HL-60 (cell line): ENCODE data around the gene MFAP5.

Source experiments
- DNase-seq, 2 experiments: peaks; one replicate each; pipeline ENCODE4 v3.0.0-alpha.2; 2010 to 2020; ENCODE audit warnings: low read depth in 1 of 2, low spot score in 1 of 2
- H3K27ac ChIP-seq: fragments of 250-450 bp; sonication (Bioruptor Pico); replicated peaks from 2 replicates; pipeline ENCODE4 v1.5.1; 2020; ENCODE audit warnings: mild to moderate bottlenecking, moderate library complexity
- H3K27me3 ChIP-seq: fragments of 250-450 bp; sonication (Bioruptor Pico); 2 replicates; pipeline ENCODE4 v1.5.1; 2021; ENCODE audit warnings: mild to moderate bottlenecking, moderate library complexity; ENCODE audit not compliant: insufficient read depth, poor library complexity, severe bottlenecking
- H3K4me3 ChIP-seq: replicated peaks from 2 replicates; pipeline ENCODE4 v1.5.1; 2011; ENCODE audit warnings: mild to moderate bottlenecking, control low read depth, low read length; ENCODE audit not compliant: insufficient read depth
- CTCF ChIP-seq: IDR thresholded peaks from one replicate; pipeline ENCODE4 v1.5.1; 2011; ENCODE audit warnings: low read length, control low read depth, inconsistent platforms; ENCODE audit not compliant: insufficient read depth
- GABPA ChIP-seq: IDR thresholded peaks from 2 replicates; pipeline ENCODE4 v1.6.1; 2012; ENCODE audit warnings: low read depth
- POLR2AphosphoS5 ChIP-seq: IDR thresholded peaks from 2 replicates; pipeline ENCODE4 v1.6.1; 2012; ENCODE audit warnings: low read depth
- REST ChIP-seq: IDR thresholded peaks from 2 replicates; pipeline ENCODE4 v1.6.1; 2012; ENCODE audit warnings: low read depth; ENCODE audit not compliant: insufficient replicate concordance
- SPI1 ChIP-seq: IDR thresholded peaks from 2 replicates; pipeline ENCODE4 v1.6.1; 2012; ENCODE audit warnings: low read depth, mild to moderate bottlenecking, borderline replicate concordance

Gene MFAP5

GRCh38 chr12:8677362-8677761 lies 14.7 kb upstream of the MFAP5 start:
- TF ChIP-seq GABPA (no peak), SPI1 (no peak), CTCF (no peak), POLR2AphosphoS5 (no peak), REST (no peak)
- no peak overlapping the region for H3K4me3 ChIP-seq
- no peaks in the 10 kb centered on the region for H3K27me3 ChIP-seq
- H3K27ac ChIP-seq: no peak overlapping the region
- no peak for DNase-seq

GRCh38 chr12:8676651-8677050 lies 14.0 kb upstream of the MFAP5 start:
- Histone ChIP-seq H3K27me3 (no peaks in the 10 kb centered on the region), H3K27ac (no peak overlapping the region), H3K4me3 (no peak overlapping the region)
- no peak for DNase-seq
- no peak for TF ChIP-seq POLR2AphosphoS5
- TF ChIP-seq REST: no peak
- no peak for TF ChIP-seq CTCF

- Histone ChIP-seq H3K27ac (no peak overlapping the region), H3K4me3 (no peak overlapping the region), H3K27me3 (no peaks in the 10 kb centered on the region)
- no peak for DNase-seq
- TF ChIP-seq GABPA (no peak), POLR2AphosphoS5 (no peak), CTCF (no peak), SPI1 (peak; percentile 80), REST (no peak)
Measured at GRCh38 chr12:8675591-8676036, 13.0 kb upstream of the MFAP5 start.
